Neuronal stem cell (in vitro differentiated cells): ENCODE results near the gene PLS1.

Source experiments
- DNase-seq: peaks from one replicate; pipeline ENCODE4 v3.0.0-alpha.2; 2013; ENCODE audit warnings: low spot score
- H2AFZ ChIP-seq: one replicate; pipeline ENCODE4 v1.6.1; 2013; ENCODE audit warnings: mild to moderate bottlenecking, low read length, inconsistent platforms
- H2AK5ac ChIP-seq: 2 replicates; pipeline ENCODE4 v1.6.1; 2013; ENCODE audit warnings: low read depth, mild to moderate bottlenecking, inconsistent platforms, low read length, moderate library complexity, mixed read lengths
- H2BK120ac ChIP-seq: 2 replicates; pipeline ENCODE4 v1.6.1; 2013; ENCODE audit warnings: low read depth, mild to moderate bottlenecking, inconsistent platforms, low read length, moderate library complexity, mixed read lengths
- H2BK12ac ChIP-seq: one replicate; pipeline ENCODE4 v1.6.1; 2013; ENCODE audit warnings: low read length, inconsistent platforms
- H2BK15ac ChIP-seq: 2 replicates; pipeline ENCODE4 v1.6.1; 2013; ENCODE audit warnings: mild to moderate bottlenecking, low read length, inconsistent platforms, mixed read lengths
- H2BK5ac ChIP-seq: one replicate; pipeline ENCODE4 v1.6.1; 2013; ENCODE audit warnings: inconsistent platforms, mild to moderate bottlenecking, low read length, moderate library complexity
- H3K14ac ChIP-seq: one replicate; pipeline ENCODE4 v1.6.1; 2013; ENCODE audit warnings: low read length, inconsistent platforms
- H3K18ac ChIP-seq: 2 replicates; pipeline ENCODE4 v1.6.1; 2013; ENCODE audit warnings: low read length, inconsistent platforms
- H3K23ac ChIP-seq: 2 replicates; pipeline ENCODE4 v1.6.1; 2013; ENCODE audit warnings: low read depth, mild to moderate bottlenecking, mixed read lengths, low read length, inconsistent platforms; ENCODE audit not compliant: poor library complexity
- H3K27ac ChIP-seq: replicated peaks from 3 replicates; pipeline ENCODE4 v1.5.1; 2013; ENCODE audit warnings: low read length, inconsistent platforms
- H3K27me3 ChIP-seq, 3 experiments: 2 replicates each; pipeline ENCODE4 v1.6.1; 2013; ENCODE audit warnings: low read length in 3 of 3, mild to moderate bottlenecking in 2 of 3, inconsistent platforms in 1 of 3, low read depth in 1 of 3, mixed read lengths in 1 of 3, moderate library complexity in 1 of 3; ENCODE audit not compliant: control insufficient read depth in 3 of 3, insufficient read depth in 3 of 3
- H3K36me3 ChIP-seq, 2 donors: replicated peaks in 1 of 2; 2 replicates each; pipeline ENCODE4 v1.6.1; 2013; ENCODE audit warnings: low read length in 2 of 2; ENCODE audit not compliant: control insufficient read depth in 2 of 2, insufficient read depth in 2 of 2
- H3K4ac ChIP-seq: 2 replicates; pipeline ENCODE4 v1.6.1; 2013; ENCODE audit warnings: inconsistent platforms, mild to moderate bottlenecking, low read length, moderate library complexity
- H3K4me1 ChIP-seq, 2 donors: 1 replicate in 1 of 2; 2 replicates in 1 of 2; pipeline ENCODE4 v1.6.1; 2013; ENCODE audit warnings: low read length in 2 of 2, low read depth in 1 of 2; ENCODE audit not compliant: control insufficient read depth in 2 of 2, insufficient read depth in 1 of 2
- H3K4me2 ChIP-seq: one replicate; pipeline ENCODE4 v1.6.1; 2013; ENCODE audit warnings: mild to moderate bottlenecking, low read length, inconsistent platforms; ENCODE audit not compliant: insufficient read depth, poor library complexity, severe bottlenecking
- H3K4me3 ChIP-seq, 2 donors: 2 replicates each; pipeline ENCODE4 v1.5.1; 2013; ENCODE audit warnings: low read length in 2 of 2, mild to moderate bottlenecking in 2 of 2, inconsistent platforms in 1 of 2, moderate library complexity in 1 of 2
- H3K79me1 ChIP-seq: one replicate; pipeline ENCODE4 v1.6.1; 2013; ENCODE audit warnings: low read depth, mild to moderate bottlenecking, inconsistent platforms, low read length, moderate library complexity
- H3K9ac ChIP-seq: one replicate; pipeline ENCODE4 v1.6.1; 2013; ENCODE audit warnings: mild to moderate bottlenecking, low read depth, low read length, inconsistent platforms; ENCODE audit not compliant: poor library complexity
- H3K9me3 ChIP-seq, 2 donors: replicated peaks in 1 of 2; 2 replicates each; pipeline versions ENCODE3 to v1.6.1; 2013; ENCODE audit warnings: low read length in 2 of 2, mild to moderate bottlenecking in 2 of 2, inconsistent platforms in 1 of 2, low read depth in 1 of 2, mixed read lengths in 1 of 2, moderate library complexity in 1 of 2; ENCODE audit not compliant: control insufficient read depth in 2 of 2, insufficient read depth in 1 of 2
- H4K8ac ChIP-seq: one replicate; pipeline ENCODE4 v1.6.1; 2013; ENCODE audit warnings: low read depth, mild to moderate bottlenecking, inconsistent platforms, low read length, moderate library complexity
- H4K91ac ChIP-seq: one replicate; pipeline ENCODE4 v1.6.1; 2013; ENCODE audit warnings: low read length, low read depth, mild to moderate bottlenecking, inconsistent platforms; ENCODE audit not compliant: poor library complexity
- WGBS, 2 donors: extraction: QIAGEN DNeasy Blood & Tissue Kit; methylation state at CpG; one replicate each; pipeline ENCODE4 v1.1.7; 2013; ENCODE audit warnings: missing lambda C conversion rate in 2 of 2, mixed read lengths in 1 of 2; ENCODE audit not compliant: insufficient read length in 2 of 2, insufficient replicate concordance in 1 of 2; ENCODE audit errors: extremely low coverage in 2 of 2; 5-methylcytosine and 5-hydroxymethylcytosine counted together

Gene PLS1

DNA sequence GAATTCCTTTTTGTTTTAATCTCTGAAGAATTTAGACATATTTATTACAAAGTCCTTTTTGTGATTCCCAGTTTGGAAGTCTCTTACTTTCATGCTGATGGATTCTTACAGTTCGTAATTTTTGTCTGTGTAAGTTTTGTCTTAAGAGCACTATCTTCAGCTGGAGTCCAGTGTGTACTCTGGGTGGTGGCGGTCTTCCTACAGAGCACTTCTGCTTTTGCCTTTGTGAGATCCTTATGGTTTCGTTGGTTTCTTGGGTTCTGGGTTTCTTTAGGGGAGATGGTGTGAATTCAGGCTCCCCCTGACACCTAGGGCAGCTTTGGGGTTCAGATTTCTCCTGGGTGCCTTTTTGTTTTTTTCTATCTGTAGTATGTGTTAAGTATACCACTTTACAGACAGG, 45.3 kb downstream of the PLS1 start:
- Histone ChIP-seq H3K27ac (no peak overlapping the region), H2AFZ (no peak overlapping the region), H3K14ac (no peak overlapping the region), H3K9ac (no peak overlapping the region), H3K4me2 (no peak overlapping the region), H3K79me1 (no peaks in the 10 kb centered on the region), H4K91ac (no peak overlapping the region), H3K36me3 (no peaks in the 10 kb centered on the region), H3K9me3 (no peaks in the 10 kb centered on the region), H3K18ac (no peak overlapping the region), H3K27me3 (no peaks in the 10 kb centered on the region), H3K4ac (no peak overlapping the region), H2BK15ac (no peak overlapping the region), H3K4me1 (no peaks in the 10 kb centered on the region), H3K23ac (no peak overlapping the region), H2BK5ac (no peak overlapping the region), H2BK12ac (no peak overlapping the region), H3K4me3 (no peak overlapping the region), H2AK5ac (no peak overlapping the region), H4K8ac (no peak overlapping the region), H2BK120ac (no peak overlapping the region)
- WGBS, 2 donors = no CpG with 5 or more reads among the region's 3 CpGs
- no peak for DNase-seq

DNA sequence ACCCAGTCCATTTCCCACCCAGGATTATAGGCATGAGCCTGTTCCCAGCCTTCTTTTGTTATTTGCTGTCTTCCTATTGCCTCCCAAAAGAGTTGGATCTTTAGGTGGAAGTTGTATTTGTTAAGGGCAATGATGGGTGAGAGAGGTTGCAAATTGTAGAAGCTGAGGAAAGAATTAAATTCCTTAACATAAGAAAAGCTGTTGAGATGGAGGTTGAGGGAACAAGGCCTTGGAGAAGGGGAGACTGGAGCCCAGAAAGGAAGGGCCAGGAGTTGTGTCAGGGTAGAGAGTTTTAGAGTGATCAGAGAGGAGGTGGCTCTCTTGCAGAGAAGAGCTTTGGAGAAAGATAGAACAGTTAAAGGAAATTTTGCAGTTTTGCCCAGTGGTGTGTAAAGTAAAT, 46.8 kb downstream of the PLS1 start:
- Histone ChIP-seq H3K9ac (no peak overlapping the region), H3K4me1 (no peaks in the 10 kb centered on the region), H3K4me3 (peak overlapping the region in 1 of 2 donors; percentile 23), H3K14ac (no peak overlapping the region), H3K27me3 (no peaks in the 10 kb centered on the region), H4K8ac (no peak overlapping the region), H2AFZ (no peak overlapping the region), H3K9me3 (no peaks in the 10 kb centered on the region), H4K91ac (no peak overlapping the region), H3K18ac (no peak overlapping the region), H2BK15ac (no peak overlapping the region), H3K27ac (no peak overlapping the region), H3K23ac (no peak overlapping the region), H3K4ac (no peak overlapping the region), H2AK5ac (no peak overlapping the region), H3K36me3 (no peaks in the 10 kb centered on the region), H2BK12ac (no peak overlapping the region), H3K79me1 (no peaks in the 10 kb centered on the region), H2BK120ac (no peak overlapping the region), H3K4me2 (no peak overlapping the region), H2BK5ac (no peak overlapping the region)
- no peak for DNase-seq

DNA sequence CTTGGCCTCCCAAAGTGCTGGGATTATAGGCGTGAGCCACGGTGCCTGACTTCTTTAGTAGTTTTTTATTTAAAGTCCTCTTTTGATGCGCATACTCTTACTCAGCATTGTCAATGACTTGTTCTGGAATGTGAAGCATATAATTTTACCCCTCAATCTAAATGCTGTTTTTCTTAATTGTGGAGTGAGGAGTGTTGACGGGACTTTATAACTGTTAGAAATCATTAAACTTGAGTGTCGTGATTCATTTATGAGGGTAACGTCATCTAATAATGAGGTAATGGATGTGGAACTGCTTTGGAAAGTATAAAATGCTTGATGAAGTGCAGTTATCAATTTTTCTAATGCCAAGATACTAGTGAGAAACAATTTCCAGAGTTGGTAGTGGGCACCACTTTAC, 48.3 kb downstream of the PLS1 start:
- Histone ChIP-seq H3K36me3 (no peaks in the 10 kb centered on the region), H2BK5ac (no peak overlapping the region), H4K91ac (no peak overlapping the region), H2BK120ac (no peak overlapping the region), H3K18ac (no peak overlapping the region), H3K4me1 (no peaks in the 10 kb centered on the region), H3K4me2 (no peak overlapping the region), H3K27ac (no peak overlapping the region), H3K4me3 (no peak overlapping the region), H2AFZ (no peak overlapping the region), H3K9me3 (no peaks in the 10 kb centered on the region), H3K23ac (no peak overlapping the region), H2AK5ac (no peak overlapping the region), H2BK12ac (no peak overlapping the region), H3K4ac (no peak overlapping the region), H3K27me3 (no peaks in the 10 kb centered on the region), H3K79me1 (no peaks in the 10 kb centered on the region), H3K14ac (no peak overlapping the region), H2BK15ac (no peak overlapping the region), H3K9ac (no peak overlapping the region), H4K8ac (no peak overlapping the region)
- DNase-seq = no peak
- WGBS, 2 donors = no CpG with 5 or more reads among the region's 6 CpGs

DNA sequence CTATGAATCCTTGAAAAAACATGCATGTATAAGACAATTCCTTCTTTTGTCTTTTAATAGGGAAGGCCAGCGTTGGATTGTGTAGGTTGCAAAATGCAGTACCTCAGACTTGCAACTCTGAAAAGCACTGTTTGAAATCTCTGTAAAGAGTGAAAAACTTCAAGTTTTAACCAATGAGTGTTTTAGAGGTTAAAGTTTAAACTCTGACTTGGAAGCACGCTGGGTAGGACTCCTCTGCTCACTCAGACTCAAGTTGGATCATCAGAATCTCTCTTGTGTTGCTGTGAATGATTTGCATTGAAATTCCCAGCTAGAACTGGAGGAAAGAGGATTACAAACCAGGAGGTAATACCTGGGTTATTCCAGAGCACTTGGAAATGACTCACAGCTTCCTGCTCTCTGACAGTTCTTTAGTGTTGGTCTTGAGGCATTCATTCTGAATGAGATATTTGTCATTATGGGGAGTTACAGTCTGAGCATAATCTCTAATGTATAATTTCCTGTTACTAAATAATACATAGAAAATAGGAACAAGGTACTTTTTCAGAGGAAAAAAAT, 49.1 kb downstream of the PLS1 start:
- Histone ChIP-seq H3K4me2 (no peak overlapping the region), H3K36me3 (no peaks in the 10 kb centered on the region), H2BK15ac (no peak overlapping the region), H3K27me3 (no peaks in the 10 kb centered on the region), H3K4me3 (no peak overlapping the region), H3K14ac (no peak overlapping the region), H3K18ac (no peak overlapping the region), H4K8ac (no peak overlapping the region), H4K91ac (no peak overlapping the region), H3K23ac (no peak overlapping the region), H2BK12ac (no peak overlapping the region), H2AFZ (peak overlapping the region; percentile 20), H2AK5ac (no peak overlapping the region), H3K4me1 (peaks cover 0 to 5% of the 10 kb centered on the region in 2 donors), H3K27ac (no peak overlapping the region), H3K4ac (no peak overlapping the region), H3K9ac (no peak overlapping the region), H2BK5ac (no peak overlapping the region), H3K9me3 (no peaks in the 10 kb centered on the region), H2BK120ac (no peak overlapping the region), H3K79me1 (no peaks in the 10 kb centered on the region)
- DNase-seq = no peak
- WGBS, 2 donors = no CpG with 5 or more reads among the region's 2 CpGs
